GM19468 (cell line): ENCODE results near the gene ZSWIM5.

Source experiments
- ATAC-seq: cut with Tn5 transposase; IDR thresholded peaks from one replicate; pipeline ENCODE4 v1.9.1; 2021; ENCODE audit warnings: mild to moderate bottlenecking, moderate library complexity, moderate number of reproducible peaks; ENCODE audit not compliant: unreplicated experiment; ENCODE audit errors: extremely low read depth

The ZSWIM5 gene

GRCh38 chr1:45038240-45038639 lies 168.2 kb downstream of the ZSWIM5 start:
- ATAC-seq = no peak

GRCh38 chr1:45037456-45037855 lies 168.9 kb downstream of the ZSWIM5 start:
- no peak for ATAC-seq

- no peak for ATAC-seq
Measured at GRCh38 chr1:45035631-45036301, 170.6 kb downstream of the ZSWIM5 start.

GRCh38 chr1:45033356-45033755 lies 173.0 kb downstream of the ZSWIM5 start:
- ATAC-seq = no peak

GRCh38 chr1:45032837-45033236 lies 173.6 kb downstream of the ZSWIM5 start:
- no peak for ATAC-seq

- ATAC-seq = no peak
Measured at GRCh38 chr1:45026446-45026845, 180.0 kb downstream of the ZSWIM5 start.

- no peak for ATAC-seq
Measured at GRCh38 chr1:45023663-45024062, 182.7 kb downstream of the ZSWIM5 start.

GRCh38 chr1:45018599-45019230 lies 187.7 kb downstream of the ZSWIM5 start:
- ATAC-seq = peak; percentile 44

- ATAC-seq = no peak
Measured at GRCh38 chr1:45016767-45017166, 189.6 kb downstream of the ZSWIM5 start.

- ATAC-seq = no peak
Measured at GRCh38 chr1:45016090-45016697, 190.2 kb downstream of the ZSWIM5 start.

GRCh38 chr1:45015683-45016082 lies 190.7 kb downstream of the ZSWIM5 start:
- no peak for ATAC-seq

- no peak for ATAC-seq
Measured at GRCh38 chr1:45014321-45015028, 191.9 kb downstream of the ZSWIM5 start.

- ATAC-seq = no peak
Measured at GRCh38 chr1:45013551-45014209, 192.7 kb downstream of the ZSWIM5 start.

GRCh38 chr1:45012639-45013278 lies 193.6 kb downstream of the ZSWIM5 start:
- ATAC-seq = no peak

GRCh38 chr1:45011837-45012638 lies 194.4 kb downstream of the ZSWIM5 start, which contains the start of gene UROD:
Gene UROD (plus strand): TSS chr1:45012254. CDS start chr1:45012266, 12 bp downstream.
- no peak for ATAC-seq

- ATAC-seq = peak; percentile 35
Measured at GRCh38 chr1:45010855-45011811, 195.3 kb downstream of the ZSWIM5 start, which contains the start of gene HECTD3. Gene HECTD3 (minus strand): TSS chr1:45011324. CDS start chr1:45011257, 67 bp downstream.

GRCh38 chr1:45009956-45010854 lies 196.2 kb downstream of the ZSWIM5 start:
- no peak for ATAC-seq
